Measurements from ENCODE around the gene EFS. TPM values are rescaled to one million over a fixed set of nuclear protein-coding genes. Genes with fewer than 3 reads are reported as not detected.

EFS gene
- total RNA-seq, 4 donors from 2014 or later: 10.6 to 22.6 (median 14.6) TPM

- ATAC-seq: no peak
- H3K4me1 ChIP-seq: peaks cover 0 to 59% (median 11%) of the 10 kb centered on the region in 3 donors
These were observed 5.8 kb downstream of the EFS start for GRCh38 chr14:23359167-23359626.

DNA sequence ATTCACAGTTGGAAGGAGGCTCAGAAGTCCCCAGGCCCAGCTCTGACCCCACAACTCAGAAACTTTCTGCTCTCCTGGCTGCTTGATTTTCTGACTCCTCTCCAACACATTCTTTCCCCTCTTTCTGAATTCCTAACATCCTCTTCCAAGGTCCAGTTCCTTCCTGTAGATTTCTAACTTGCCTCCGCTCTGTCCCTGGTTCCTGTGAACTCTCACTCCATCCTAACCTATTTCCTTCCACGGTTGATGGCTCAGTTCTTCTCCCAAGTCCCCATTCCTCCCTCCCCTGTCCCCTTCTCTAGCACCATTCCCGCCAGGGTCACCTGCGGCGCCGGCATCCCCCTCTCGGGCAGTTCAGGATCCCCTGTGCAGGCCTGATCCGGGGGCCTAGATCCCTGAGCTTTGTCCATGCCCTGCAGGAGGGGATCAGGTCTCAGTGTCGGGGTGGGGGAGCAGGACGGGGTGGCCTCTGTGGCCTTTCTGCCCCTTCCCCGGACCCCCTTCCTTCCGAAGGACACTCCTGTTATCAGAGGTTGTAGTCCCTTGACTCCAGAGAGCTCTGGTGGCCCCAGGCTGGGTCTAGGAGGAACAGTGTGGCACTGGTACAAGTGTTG is 6.3 kb downstream of the EFS start:
- TF ChIP-seq POLR2A (IDR thresholded peaks at IDR 0.05) (no peak), POLR2AphosphoS5 (IDR thresholded peaks at IDR 0.05) (no peak), EP300 (IDR thresholded peaks at IDR 0.05) (no peak)
- TF ChIP-seq, protein P1, sequence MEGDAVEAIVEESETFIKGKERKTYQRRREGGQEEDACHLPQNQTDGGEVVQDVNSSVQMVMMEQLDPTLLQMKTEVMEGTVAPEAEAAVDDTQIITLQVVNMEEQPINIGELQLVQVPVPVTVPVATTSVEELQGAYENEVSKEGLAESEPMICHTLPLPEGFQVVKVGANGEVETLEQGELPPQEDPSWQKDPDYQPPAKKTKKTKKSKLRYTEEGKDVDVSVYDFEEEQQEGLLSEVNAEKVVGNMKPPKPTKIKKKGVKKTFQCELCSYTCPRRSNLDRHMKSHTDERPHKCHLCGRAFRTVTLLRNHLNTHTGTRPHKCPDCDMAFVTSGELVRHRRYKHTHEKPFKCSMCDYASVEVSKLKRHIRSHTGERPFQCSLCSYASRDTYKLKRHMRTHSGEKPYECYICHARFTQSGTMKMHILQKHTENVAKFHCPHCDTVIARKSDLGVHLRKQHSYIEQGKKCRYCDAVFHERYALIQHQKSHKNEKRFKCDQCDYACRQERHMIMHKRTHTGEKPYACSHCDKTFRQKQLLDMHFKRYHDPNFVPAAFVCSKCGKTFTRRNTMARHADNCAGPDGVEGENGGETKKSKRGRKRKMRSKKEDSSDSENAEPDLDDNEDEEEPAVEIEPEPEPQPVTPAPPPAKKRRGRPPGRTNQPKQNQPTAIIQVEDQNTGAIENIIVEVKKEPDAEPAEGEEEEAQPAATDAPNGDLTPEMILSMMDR (IDR thresholded peaks at IDR 0.05): no peak
- no peak overlapping the region for H3K4me3 ChIP-seq
- WGBS, 2 donors (ENCODE audit: low coverage in 1 of 2): 40 to 50% methylated on average over 1 to 3 of the region's 12 CpGs
- no peaks in the 10 kb centered on the region for H3K27me3 ChIP-seq
- ATAC-seq: no peak
- peaks cover 0 to 54% (median 6%) of the 10 kb centered on the region in 3 donors for H3K4me1 ChIP-seq
- peak overlapping the region in 3 of 4 donors; percentile 33 to 63 (median 63) for H3K27ac ChIP-seq
- no peaks in the 10 kb centered on the region for H3K9me3 ChIP-seq
- H3K36me3 ChIP-seq: peaks cover 0 to 45% of the 10 kb centered on the region in 2 donors

More at GRCh38 chr14:23359167-23359626, 5.8 kb downstream of the EFS start:
- Histone ChIP-seq H3K27me3 (no peaks in the 10 kb centered on the region), H3K36me3 (peaks cover 0 to 45% of the 10 kb centered on the region in 2 donors), H3K4me3 (no peak overlapping the region), H3K9me3 (no peaks in the 10 kb centered on the region), H3K27ac (peak overlapping the region in 3 of 4 donors; percentile 33 to 63 (median 63))
- no CpG with 5 or more reads among the region's 11 CpGs for WGBS, 2 donors (ENCODE audit: low coverage in 1 of 2)
- TF ChIP-seq, protein P1 (IDR thresholded peaks at IDR 0.05): no peak
- TF ChIP-seq EP300 (IDR thresholded peaks at IDR 0.05) (no peak), POLR2A (IDR thresholded peaks at IDR 0.05) (no peak), POLR2AphosphoS5 (IDR thresholded peaks at IDR 0.05) (no peak)

DNA sequence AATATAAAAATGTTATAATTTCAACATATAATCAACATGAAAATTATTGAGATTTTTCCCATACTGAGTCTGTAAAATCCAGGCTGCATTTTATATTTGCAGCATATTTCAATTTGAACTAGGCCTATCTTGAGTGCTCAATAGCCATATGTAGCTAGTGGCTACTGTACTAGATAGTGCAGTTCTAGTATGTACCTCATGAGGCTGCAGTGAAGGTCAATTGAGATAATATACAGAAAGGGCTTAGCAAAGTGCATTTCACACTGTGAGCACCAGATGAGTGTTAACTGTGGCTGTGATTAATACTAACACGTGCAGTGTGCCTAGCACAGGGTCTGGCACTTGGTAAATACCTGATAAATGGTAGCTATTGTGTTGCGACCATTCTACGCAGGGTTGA is 6.9 kb downstream of the EFS start:
- TF ChIP-seq, protein P1 (IDR thresholded peaks at IDR 0.05): no peak
- TF ChIP-seq POLR2AphosphoS5 (IDR thresholded peaks at IDR 0.05): no peak
- no peak for TF ChIP-seq EP300 (IDR thresholded peaks at IDR 0.05)
- TF ChIP-seq POLR2A (IDR thresholded peaks at IDR 0.05): no peak
- 67 to 100% methylated on average over 1 to 3 of the region's 3 CpGs for WGBS, 2 donors (ENCODE audit: low coverage in 1 of 2)
- Histone ChIP-seq H3K36me3 (peaks cover 0 to 45% of the 10 kb centered on the region in 2 donors), H3K9me3 (no peaks in the 10 kb centered on the region), H3K27ac (peak overlapping the region in 2 of 4 donors; percentile 33 to 63), H3K4me1 (peaks cover 0 to 51% (median under 1%) of the 10 kb centered on the region in 3 donors), H3K4me3 (no peak overlapping the region), H3K27me3 (no peaks in the 10 kb centered on the region)
- no peak for ATAC-seq

GRCh38 chr14:23357261-23357660 is 7.7 kb downstream of the EFS start:
- peak overlapping the region in 1 of 4 donors; percentile 14 for H3K27ac ChIP-seq

More at GRCh38 chr14:23357261-23357660, 7.7 kb downstream of the EFS start:
- H3K27me3 ChIP-seq: no peaks in the 10 kb centered on the region
- no peaks in the 10 kb centered on the region for H3K9me3 ChIP-seq
- H3K4me3 ChIP-seq: no peak overlapping the region
- H3K4me1 ChIP-seq: peaks cover 0 to 50% (median under 1%) of the 10 kb centered on the region in 3 donors
- ATAC-seq: no peak
- TF ChIP-seq, protein P1 (IDR thresholded peaks at IDR 0.05): no peak
- TF ChIP-seq EP300 (IDR thresholded peaks at IDR 0.05) (no peak), POLR2A (IDR thresholded peaks at IDR 0.05) (no peak), POLR2AphosphoS5 (IDR thresholded peaks at IDR 0.05) (no peak)
- peaks cover 0 to 45% of the 10 kb centered on the region in 2 donors for H3K36me3 ChIP-seq
- WGBS, 2 donors (ENCODE audit: low coverage in 1 of 2): 63 to 100% methylated on average over 1 to 2 of the region's 8 CpGs

All from gastroesophageal sphincter (tissue), 4 donors.